ENCODE measurements around the gene GOLGA6L9.
"Not testable (repeated sequence)": the region's sequence is repeated elsewhere in the genome, so short reads cannot be mapped to it uniquely, and the experiment has no call there.

Gene GOLGA6L9

DNA sequence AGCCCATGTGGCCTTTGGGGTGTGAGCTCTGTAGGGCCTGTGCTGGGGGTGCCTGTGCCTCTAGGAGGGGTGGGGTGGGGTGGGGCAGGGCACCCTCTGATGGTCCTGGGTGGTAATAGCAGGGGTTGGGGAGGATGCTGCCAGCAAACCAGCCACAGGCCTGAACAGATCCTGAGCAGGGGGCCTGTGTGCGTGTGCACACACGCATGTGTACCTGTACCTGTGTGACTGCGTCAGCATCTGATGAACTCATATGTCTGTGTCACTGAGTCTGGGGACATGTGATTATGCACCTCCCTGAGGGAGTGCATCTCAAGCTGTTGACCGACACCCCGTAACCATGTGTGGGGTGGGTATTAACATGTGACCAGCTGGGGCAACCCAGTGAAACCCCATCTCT, 36.0 kb downstream of the GOLGA6L9 start:
- WGBS (ENCODE audit: insufficient coverage): no CpG with 5 or more reads among the region's 5 CpGs
- H3K27me3 ChIP-seq (replicated peaks in 2 of 5; ENCODE audit: control insufficient read depth in 4 of 5, insufficient read depth in 5 of 5, low read length in 4 of 5); H3K4me1 ChIP-seq (ENCODE audit: control extremely low read depth in 1 of 4, control insufficient read depth in 4 of 4, insufficient read depth in 4 of 4, low read length in 3 of 4); CTCF ChIA-PET; POLR2A ChIA-PET; H3K27ac ChIP-seq (ENCODE audit: insufficient read depth in 1 of 2, low read depth in 1 of 2, low read length in 2 of 2, poor library complexity in 1 of 2, severe bottlenecking in 2 of 2); H3K36me3 ChIP-seq (ENCODE audit: control insufficient read depth in 4 of 4, insufficient read depth in 4 of 4, low read length in 3 of 4); H3K9me3 ChIP-seq (ENCODE audit: control extremely low read depth in 1 of 5, control insufficient read depth in 4 of 5, insufficient read depth in 2 of 5, low read depth in 1 of 5, low read length in 4 of 5); DNase-seq; H3K4me3 ChIP-seq (ENCODE audit: control insufficient read depth in 1 of 7, extremely low read depth in 1 of 7, insufficient read depth in 4 of 7, low read depth in 2 of 7, low read length in 6 of 7): not testable (repeated sequence)

DNA sequence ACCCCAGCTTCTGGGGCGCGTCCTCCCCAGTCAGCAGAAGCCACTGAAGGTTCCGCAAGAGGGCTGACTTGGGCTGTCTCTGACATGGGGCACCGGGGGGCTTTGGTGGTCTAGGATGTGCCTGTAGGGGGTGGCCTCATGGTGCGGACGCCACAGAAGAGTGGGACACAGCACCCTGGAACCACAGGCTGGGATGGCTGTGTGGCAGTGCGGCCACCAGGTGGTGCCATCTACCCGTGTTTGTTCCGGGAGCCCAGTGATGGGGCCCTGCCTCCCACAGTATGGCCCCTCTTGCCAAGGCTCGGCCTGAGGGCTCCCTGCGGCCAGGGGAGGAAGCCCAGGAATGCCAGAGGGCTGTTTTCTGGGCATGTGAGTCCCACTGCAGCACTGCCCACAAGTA, 38.6 kb downstream of the GOLGA6L9 start:
- H3K27ac ChIP-seq (ENCODE audit: insufficient read depth in 1 of 2, low read depth in 1 of 2, low read length in 2 of 2, poor library complexity in 1 of 2, severe bottlenecking in 2 of 2); H3K9me3 ChIP-seq (ENCODE audit: control extremely low read depth in 1 of 5, control insufficient read depth in 4 of 5, insufficient read depth in 2 of 5, low read depth in 1 of 5, low read length in 4 of 5); H3K27me3 ChIP-seq (replicated peaks in 2 of 5; ENCODE audit: control insufficient read depth in 4 of 5, insufficient read depth in 5 of 5, low read length in 4 of 5); DNase-seq; H3K36me3 ChIP-seq (ENCODE audit: control insufficient read depth in 4 of 4, insufficient read depth in 4 of 4, low read length in 3 of 4); H3K4me3 ChIP-seq (ENCODE audit: control insufficient read depth in 1 of 7, extremely low read depth in 1 of 7, insufficient read depth in 4 of 7, low read depth in 2 of 7, low read length in 6 of 7); CTCF ChIA-PET; H3K4me1 ChIP-seq (ENCODE audit: control extremely low read depth in 1 of 4, control insufficient read depth in 4 of 4, insufficient read depth in 4 of 4, low read length in 3 of 4); POLR2A ChIA-PET: not testable (repeated sequence)
- no CpG with 5 or more reads among the region's 11 CpGs for WGBS (ENCODE audit: insufficient coverage)

DNA sequence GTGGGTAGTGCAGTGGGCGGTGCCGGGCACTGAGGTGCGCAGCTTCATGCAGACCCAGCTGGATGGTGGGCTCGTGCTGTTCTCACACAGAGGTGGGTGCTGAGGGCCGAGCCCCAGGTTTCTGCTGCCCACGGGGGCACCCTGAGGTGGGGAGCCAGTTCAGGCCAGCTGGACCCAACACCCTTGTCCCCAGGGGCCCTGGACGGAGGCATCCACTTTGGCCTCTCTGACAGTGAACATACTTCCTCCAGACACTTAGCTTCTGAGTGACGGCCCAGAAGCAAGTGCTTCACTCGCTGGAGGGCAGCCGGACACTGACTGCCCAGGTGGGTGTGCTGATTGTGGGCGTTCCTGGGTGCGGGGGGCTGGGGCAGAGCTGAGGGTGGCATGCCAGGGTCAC, 39.8 kb downstream of the GOLGA6L9 start:
- DNase-seq; H3K4me1 ChIP-seq (ENCODE audit: control extremely low read depth in 1 of 4, control insufficient read depth in 4 of 4, insufficient read depth in 4 of 4, low read length in 3 of 4); POLR2A ChIA-PET; H3K27ac ChIP-seq (ENCODE audit: insufficient read depth in 1 of 2, low read depth in 1 of 2, low read length in 2 of 2, poor library complexity in 1 of 2, severe bottlenecking in 2 of 2); H3K4me3 ChIP-seq (ENCODE audit: control insufficient read depth in 1 of 7, extremely low read depth in 1 of 7, insufficient read depth in 4 of 7, low read depth in 2 of 7, low read length in 6 of 7); CTCF ChIA-PET; H3K9me3 ChIP-seq (ENCODE audit: control extremely low read depth in 1 of 5, control insufficient read depth in 4 of 5, insufficient read depth in 2 of 5, low read depth in 1 of 5, low read length in 4 of 5); H3K27me3 ChIP-seq (replicated peaks in 2 of 5; ENCODE audit: control insufficient read depth in 4 of 5, insufficient read depth in 5 of 5, low read length in 4 of 5); H3K36me3 ChIP-seq (ENCODE audit: control insufficient read depth in 4 of 4, insufficient read depth in 4 of 4, low read length in 3 of 4): not testable (repeated sequence)
- WGBS (ENCODE audit: insufficient coverage): no CpG with 5 or more reads among the region's 12 CpGs

DNA sequence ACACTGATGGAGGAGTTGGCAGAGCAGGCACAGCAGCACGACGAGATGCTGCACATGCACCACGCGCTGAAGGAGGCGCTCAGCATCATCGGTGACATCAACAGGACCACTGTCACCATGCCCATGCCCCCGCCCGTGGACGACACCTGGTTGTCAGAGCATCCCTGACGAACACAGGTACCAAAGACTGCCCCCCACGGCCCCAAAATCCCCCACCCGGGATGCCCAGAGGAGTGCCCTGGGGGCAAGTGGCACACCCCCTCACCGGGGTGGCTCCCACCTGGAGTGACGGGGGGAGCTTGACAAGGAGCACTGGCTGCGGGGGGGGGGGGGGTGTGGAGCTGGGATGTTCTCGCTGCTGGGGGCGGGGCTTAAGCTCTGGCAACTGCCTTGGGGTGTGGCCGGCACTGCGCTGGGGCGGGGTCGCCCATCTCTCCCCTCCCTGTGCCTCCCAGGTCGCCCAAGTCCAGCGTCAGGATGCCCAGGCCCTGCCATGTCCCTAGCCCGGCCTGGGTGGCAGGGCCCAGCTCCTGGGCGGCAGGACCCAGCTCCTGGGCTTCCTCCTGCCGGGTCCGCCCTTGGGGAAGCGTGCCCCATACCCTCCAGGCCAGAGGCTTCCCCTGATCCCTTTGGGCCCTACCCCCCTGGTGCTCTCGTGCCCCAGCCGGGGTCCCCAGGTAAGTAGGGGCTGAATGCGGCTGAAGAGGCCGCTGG, 42.8 kb downstream of the GOLGA6L9 start:
- DNase-seq; CTCF ChIA-PET; H3K27ac ChIP-seq (ENCODE audit: insufficient read depth in 1 of 2, low read depth in 1 of 2, low read length in 2 of 2, poor library complexity in 1 of 2, severe bottlenecking in 2 of 2); H3K9me3 ChIP-seq (ENCODE audit: control extremely low read depth in 1 of 5, control insufficient read depth in 4 of 5, insufficient read depth in 2 of 5, low read depth in 1 of 5, low read length in 4 of 5); H3K27me3 ChIP-seq (replicated peaks in 2 of 5; ENCODE audit: control insufficient read depth in 4 of 5, insufficient read depth in 5 of 5, low read length in 4 of 5); H3K36me3 ChIP-seq (ENCODE audit: control insufficient read depth in 4 of 4, insufficient read depth in 4 of 4, low read length in 3 of 4); H3K4me1 ChIP-seq (ENCODE audit: control extremely low read depth in 1 of 4, control insufficient read depth in 4 of 4, insufficient read depth in 4 of 4, low read length in 3 of 4); H3K4me3 ChIP-seq (ENCODE audit: control insufficient read depth in 1 of 7, extremely low read depth in 1 of 7, insufficient read depth in 4 of 7, low read depth in 2 of 7, low read length in 6 of 7); POLR2A ChIA-PET: not testable (repeated sequence)
- 99% methylated on average over 19 of the region's 32 CpGs for WGBS (ENCODE audit: insufficient coverage)

DNA sequence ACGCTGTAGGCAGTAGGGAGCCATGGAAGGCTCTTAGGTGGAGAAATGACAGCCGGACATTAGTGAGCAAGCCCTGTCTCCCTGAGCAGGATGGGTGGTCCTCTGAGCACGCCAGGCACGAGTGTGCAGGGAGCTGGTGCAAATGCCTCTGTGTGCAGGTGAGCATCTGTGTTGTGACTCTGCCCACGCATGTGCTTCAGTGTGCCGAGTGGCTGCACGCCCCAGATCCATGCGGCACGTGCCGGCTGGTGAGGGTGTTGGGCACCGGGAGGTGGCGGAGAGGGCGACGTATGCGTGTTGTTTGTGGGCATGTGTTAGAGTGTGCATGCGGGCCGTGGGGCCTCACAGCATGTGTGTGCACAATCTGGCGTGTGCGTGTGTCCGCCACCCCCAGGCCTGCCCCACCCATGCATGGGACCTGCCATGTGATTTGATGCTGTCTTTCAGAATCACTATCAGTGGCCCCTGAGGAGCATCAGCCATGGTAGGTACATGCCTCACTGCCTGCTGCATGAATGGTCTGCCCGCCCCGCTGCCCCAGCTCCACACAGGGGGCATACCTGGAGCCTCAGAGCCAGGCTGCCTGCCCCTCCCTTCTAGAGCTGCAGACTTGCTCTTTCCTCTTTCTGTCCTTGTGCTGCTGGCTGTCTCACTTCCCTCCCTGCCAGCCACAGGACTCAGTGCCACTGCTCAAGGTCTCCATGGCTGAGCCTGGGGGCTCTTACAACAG, 45.1 kb downstream of the GOLGA6L9 start:
- POLR2A ChIA-PET; H3K36me3 ChIP-seq (ENCODE audit: control insufficient read depth in 4 of 4, insufficient read depth in 4 of 4, low read length in 3 of 4); H3K27ac ChIP-seq (ENCODE audit: insufficient read depth in 1 of 2, low read depth in 1 of 2, low read length in 2 of 2, poor library complexity in 1 of 2, severe bottlenecking in 2 of 2); CTCF ChIA-PET; H3K27me3 ChIP-seq (replicated peaks in 2 of 5; ENCODE audit: control insufficient read depth in 4 of 5, insufficient read depth in 5 of 5, low read length in 4 of 5); H3K4me1 ChIP-seq (ENCODE audit: control extremely low read depth in 1 of 4, control insufficient read depth in 4 of 4, insufficient read depth in 4 of 4, low read length in 3 of 4); DNase-seq; H3K4me3 ChIP-seq (ENCODE audit: control insufficient read depth in 1 of 7, extremely low read depth in 1 of 7, insufficient read depth in 4 of 7, low read depth in 2 of 7, low read length in 6 of 7); H3K9me3 ChIP-seq (ENCODE audit: control extremely low read depth in 1 of 5, control insufficient read depth in 4 of 5, insufficient read depth in 2 of 5, low read depth in 1 of 5, low read length in 4 of 5): not testable (repeated sequence)
- no CpG with 5 or more reads among the region's 22 CpGs for WGBS (ENCODE audit: insufficient coverage)

DNA sequence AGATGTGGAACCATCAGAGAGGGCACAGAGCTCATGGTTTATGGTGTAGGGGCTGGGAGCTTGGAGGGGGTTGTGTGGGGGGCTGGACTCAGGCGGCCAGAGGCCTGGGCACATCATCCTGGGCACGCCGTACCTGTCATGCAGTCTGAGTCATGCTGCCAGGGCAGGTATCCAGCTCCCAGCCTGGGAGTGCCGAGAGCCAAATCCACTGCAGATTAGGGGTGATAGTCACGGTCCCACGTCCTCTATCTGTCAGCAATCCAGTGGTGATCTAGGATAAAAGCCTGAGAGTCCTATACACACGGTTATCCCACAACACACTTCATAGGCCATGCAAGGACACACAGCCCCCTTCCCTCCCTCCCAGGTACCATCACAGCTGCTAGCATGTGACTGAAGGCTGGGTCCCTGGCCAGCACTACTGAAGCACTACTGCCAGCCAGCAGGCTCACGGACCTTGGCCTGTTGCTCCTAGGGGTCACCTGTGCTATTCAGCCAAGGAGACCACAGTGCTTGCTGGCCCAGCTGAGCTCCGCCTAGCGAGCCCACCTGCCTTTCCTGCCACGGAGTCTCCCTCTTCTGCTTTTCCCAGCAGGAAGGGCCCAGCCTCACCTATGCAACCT, 45.8 kb downstream of the GOLGA6L9 start:
- WGBS (ENCODE audit: insufficient coverage): no CpG with 5 or more reads among the region's 11 CpGs
- DNase-seq; H3K27me3 ChIP-seq (replicated peaks in 2 of 5; ENCODE audit: control insufficient read depth in 4 of 5, insufficient read depth in 5 of 5, low read length in 4 of 5); H3K36me3 ChIP-seq (ENCODE audit: control insufficient read depth in 4 of 4, insufficient read depth in 4 of 4, low read length in 3 of 4); H3K4me3 ChIP-seq (ENCODE audit: control insufficient read depth in 1 of 7, extremely low read depth in 1 of 7, insufficient read depth in 4 of 7, low read depth in 2 of 7, low read length in 6 of 7); H3K27ac ChIP-seq (ENCODE audit: insufficient read depth in 1 of 2, low read depth in 1 of 2, low read length in 2 of 2, poor library complexity in 1 of 2, severe bottlenecking in 2 of 2); H3K4me1 ChIP-seq (ENCODE audit: control extremely low read depth in 1 of 4, control insufficient read depth in 4 of 4, insufficient read depth in 4 of 4, low read length in 3 of 4); CTCF ChIA-PET; POLR2A ChIA-PET; H3K9me3 ChIP-seq (ENCODE audit: control extremely low read depth in 1 of 5, control insufficient read depth in 4 of 5, insufficient read depth in 2 of 5, low read depth in 1 of 5, low read length in 4 of 5): not testable (repeated sequence)

DNA sequence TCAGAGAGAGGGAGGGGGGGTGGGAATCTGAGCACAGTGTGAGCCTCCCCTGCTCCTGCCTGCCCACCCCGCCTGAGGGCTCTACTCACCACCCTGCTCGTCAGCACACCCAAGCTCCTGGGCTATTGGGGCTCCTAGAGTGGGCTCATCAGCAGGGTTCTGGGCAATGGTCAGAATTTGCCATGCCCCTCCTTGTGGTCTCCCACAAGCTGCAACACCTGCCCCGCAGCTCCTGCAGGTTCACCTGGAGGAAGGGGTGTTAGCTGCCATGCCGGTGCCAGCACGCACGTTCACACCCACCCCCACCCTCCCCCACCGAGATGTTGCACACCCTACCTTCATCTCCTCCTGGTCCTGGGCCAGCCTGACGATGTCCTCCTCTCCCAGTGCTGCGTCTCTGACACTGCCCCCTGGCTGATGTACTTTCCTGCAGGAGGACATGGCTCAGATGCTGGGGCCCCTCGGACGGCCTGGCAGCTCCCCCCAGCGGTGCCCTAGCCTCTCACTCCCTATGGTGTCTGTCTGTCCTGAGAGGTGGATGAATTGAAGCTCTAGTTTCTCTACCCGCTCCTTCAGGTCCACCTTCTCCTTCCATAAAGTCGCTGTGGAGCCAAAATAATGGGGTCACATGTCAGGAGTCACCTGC, 47.2 kb downstream of the GOLGA6L9 start:
- CTCF ChIA-PET; POLR2A ChIA-PET; H3K27me3 ChIP-seq (replicated peaks in 2 of 5; ENCODE audit: control insufficient read depth in 4 of 5, insufficient read depth in 5 of 5, low read length in 4 of 5); H3K4me1 ChIP-seq (ENCODE audit: control extremely low read depth in 1 of 4, control insufficient read depth in 4 of 4, insufficient read depth in 4 of 4, low read length in 3 of 4); H3K36me3 ChIP-seq (ENCODE audit: control insufficient read depth in 4 of 4, insufficient read depth in 4 of 4, low read length in 3 of 4); H3K27ac ChIP-seq (ENCODE audit: insufficient read depth in 1 of 2, low read depth in 1 of 2, low read length in 2 of 2, poor library complexity in 1 of 2, severe bottlenecking in 2 of 2); H3K4me3 ChIP-seq (ENCODE audit: control insufficient read depth in 1 of 7, extremely low read depth in 1 of 7, insufficient read depth in 4 of 7, low read depth in 2 of 7, low read length in 6 of 7); DNase-seq; H3K9me3 ChIP-seq (ENCODE audit: control extremely low read depth in 1 of 5, control insufficient read depth in 4 of 5, insufficient read depth in 2 of 5, low read depth in 1 of 5, low read length in 4 of 5): not testable (repeated sequence)
- 99% methylated on average over 6 of the region's 14 CpGs for WGBS (ENCODE audit: insufficient coverage)

Data from common myeloid progenitor, CD34-positive (primary cell).